ENCODE results near the gene ASIC4. TPM values are rescaled to one million over a fixed set of nuclear protein-coding genes. Genes with fewer than 3 reads are reported as not detected.

ASIC4 gene
- total RNA-seq, result under 0.01 TPM in 1 of 2 replicates, not detected in the other

DNA sequence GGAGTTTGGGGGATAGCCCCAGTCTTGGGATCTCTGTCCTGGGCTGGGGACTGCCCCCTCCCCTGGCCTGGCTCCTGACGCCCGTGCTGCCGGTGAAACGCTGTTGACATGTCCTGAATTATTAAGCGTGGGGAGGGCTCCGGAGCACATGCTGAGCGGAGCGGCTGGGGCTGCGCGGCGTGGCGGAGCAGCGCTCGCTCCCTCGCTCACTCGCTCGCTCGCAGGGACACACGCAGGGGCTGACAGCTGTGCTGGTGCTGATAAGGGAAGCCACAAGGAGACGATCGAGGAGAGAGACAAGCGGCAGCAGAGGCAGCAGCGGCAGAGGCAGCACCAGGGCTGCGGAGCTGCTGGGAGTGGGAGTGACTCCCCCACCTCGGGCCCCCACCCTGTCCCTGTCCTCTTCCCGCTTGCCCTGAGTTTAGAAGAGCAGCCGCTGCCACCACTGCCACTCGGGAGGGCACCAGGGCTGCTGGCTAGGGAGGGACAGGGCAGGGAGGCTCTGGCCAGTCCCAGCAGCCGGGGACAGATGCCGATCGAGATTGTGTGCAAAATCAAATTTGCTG lies at the start of gene ASIC4:
Gene ASIC4 (plus strand): TSS at position 287 of the 566 bp plus-strand sequence. CDS start 243 bp downstream, at position 530.

DNA sequence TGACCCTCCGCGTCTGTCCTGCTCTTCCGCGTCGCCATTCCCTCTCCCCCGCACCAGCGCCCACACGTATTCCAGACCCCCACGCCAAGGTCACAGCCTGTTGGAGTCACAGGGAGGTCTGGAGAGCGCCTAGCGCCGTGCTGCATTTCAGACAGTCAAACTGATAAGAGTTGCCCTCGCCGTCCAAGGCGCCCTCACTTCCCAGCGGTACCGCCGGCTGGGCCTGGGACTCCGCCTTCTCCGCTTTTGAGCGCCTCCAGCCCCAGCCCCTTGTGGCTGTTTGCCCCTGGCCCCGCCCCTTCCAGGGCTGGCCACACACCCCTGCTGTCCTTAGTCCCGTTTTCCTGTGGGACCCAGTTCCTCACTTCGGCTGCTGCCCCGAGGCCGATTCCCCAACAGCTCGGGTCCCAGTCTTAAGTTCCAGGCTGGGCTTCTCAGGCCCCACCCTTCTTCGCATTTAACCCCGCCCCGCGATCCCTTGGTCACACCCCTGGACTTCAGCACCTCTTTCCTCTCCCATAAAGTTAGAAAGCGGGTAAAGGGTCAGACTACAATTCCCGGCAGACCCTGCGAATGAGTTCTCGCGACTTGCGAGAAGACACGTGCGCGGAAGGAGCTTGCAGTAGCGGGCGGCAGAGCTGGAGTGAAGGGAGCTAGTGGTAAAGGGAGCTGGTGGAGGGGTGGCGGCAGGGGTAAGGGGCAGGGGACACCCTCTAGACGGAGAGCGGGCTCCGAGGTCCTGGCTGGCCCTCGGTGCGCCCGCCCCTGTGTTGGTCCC lies 15.8 kb upstream of the ASIC4 start, which contains the start of gene GMPPA:
Gene GMPPA (plus strand): TSS at position 612 of the 778 bp plus-strand sequence. CDS start 1,085 bp downstream, outside the sequence.

DNA sequence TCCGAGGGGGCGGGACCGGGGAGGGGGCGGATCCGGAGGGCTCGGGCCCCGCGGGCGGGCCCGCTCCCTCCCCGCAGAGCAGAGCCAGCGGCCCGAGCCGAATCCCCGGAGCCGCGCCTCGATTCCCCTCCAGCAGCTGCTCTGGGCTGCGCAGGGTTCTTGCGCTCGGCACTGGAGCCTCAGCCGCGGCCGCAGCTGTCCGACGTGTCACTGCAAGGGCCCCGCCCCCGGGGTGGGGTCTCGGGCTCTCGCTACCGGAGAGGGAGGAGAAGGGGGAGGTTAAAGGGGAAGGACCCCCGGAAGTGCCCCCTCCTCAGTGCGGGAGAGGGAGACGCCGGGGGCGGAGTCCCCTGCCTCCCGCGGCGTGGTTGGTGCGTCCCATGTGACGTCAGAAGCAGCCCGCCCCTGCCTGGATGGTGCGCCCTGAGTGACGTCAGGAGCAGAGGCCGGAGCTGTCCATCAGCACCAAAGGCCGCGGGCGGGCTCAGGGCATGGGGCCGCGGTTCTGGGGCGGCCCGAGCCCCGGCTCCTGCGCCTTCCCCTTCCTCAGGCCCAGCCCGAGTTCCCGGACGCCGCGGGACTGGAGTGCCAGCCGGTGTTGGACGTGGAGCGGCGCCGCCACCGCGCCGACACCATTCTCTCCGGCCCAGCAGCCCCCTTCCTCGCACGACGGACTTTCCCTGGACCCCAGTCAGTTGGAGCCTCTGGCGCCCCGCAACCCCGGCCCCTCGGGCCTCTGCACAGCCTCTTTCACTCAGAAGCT lies 29.5 kb downstream of the ASIC4 start, which contains the start of the genes CHPF and TMEM198:
Gene CHPF (minus strand): TSS at position 214 of the 763 bp plus-strand sequence. CDS start 271 bp downstream, outside the sequence.
Gene TMEM198 (plus strand): TSS at position 433 of the 763 bp plus-strand sequence. CDS start 700 bp downstream, outside the sequence.

DNA sequence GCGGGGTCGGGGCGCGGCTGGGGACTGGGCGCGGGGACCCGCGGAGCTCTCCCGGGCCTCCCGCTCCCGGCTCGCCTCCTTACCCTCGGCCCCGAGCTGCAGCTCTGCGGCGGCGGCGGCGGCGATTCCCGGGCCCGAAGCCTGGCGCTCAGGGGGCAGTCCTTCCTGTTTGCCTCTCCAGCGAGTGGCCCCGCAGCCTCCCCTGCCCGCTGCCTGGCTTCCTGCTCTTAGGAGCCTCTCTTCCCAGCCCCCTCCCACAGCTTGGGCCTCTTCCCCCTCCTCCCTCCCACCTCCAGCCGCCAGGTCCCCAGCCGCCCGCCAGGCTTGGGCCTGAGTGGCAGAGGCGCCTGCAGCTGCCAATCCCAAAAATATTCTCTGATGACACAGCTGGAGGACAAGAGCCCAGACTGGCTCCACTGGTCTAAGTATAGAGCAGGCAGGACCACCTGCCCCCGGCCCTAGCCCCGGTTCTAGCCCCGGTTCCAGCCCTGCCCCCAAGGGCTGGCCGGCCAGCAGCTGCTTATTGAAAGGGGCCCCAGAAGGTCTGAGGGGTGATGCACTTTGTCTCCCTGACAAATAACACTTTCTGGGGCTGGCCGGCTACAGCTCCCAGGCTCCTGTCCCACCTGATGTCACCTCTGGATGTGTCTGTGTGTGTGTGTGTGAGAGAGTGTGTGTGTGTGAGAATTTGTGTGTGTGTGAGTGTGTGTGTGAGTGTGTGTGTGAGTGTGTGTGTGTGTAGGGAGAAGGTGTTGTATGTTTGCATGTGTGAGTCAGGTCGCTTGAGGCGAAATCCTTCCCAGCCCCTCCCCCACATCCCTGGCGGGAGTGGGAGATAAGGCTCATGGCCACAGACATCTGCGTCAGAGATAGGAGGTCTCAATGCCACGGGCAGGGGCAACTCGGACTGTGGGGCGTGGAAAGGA lies 57.3 kb downstream of the ASIC4 start, which contains the start of gene OBSL1:
Gene OBSL1 (minus strand): TSS at position 229 of the 926 bp plus-strand sequence. CDS start 307 bp downstream, outside the sequence.

GRCh38 chr2:219572237-219573001 lies 58.1 kb downstream of the ASIC4 start, which contains the start of gene INHA:
TSS of gene INHA (plus strand) at chr2:219572310. CDS start at chr2:219572375, 65 bp downstream.

Small RNA genes lying within 50 kb of the gene (small RNA-seq; reads per million reads assigned to genes)
- not detected for gene MIR3132

Other genes starting within 250 kb of the ASIC4 start
- 36.3 and 50.0 TPM in 2 replicates for gene DNAJB2, start 235.1 kb upstream of the ASIC4 start, total RNA-seq
- gene PTPRN, start 205.1 kb upstream of the ASIC4 start, total RNA-seq, result 0.13 and 0.43 TPM in 2 replicates
- gene RESP18, start 181.7 kb upstream of the ASIC4 start, total RNA-seq, result not detected in 2 replicates
- 43.6 and 52.8 TPM in 2 replicates for gene DNPEP, start 126.6 kb upstream of the ASIC4 start, total RNA-seq
- gene DES, start 96.1 kb upstream of the ASIC4 start, total RNA-seq, result 0.76 and 1.6 TPM in 2 replicates
- gene SPEG, start 79.6 kb upstream of the ASIC4 start, total RNA-seq, result 18.6 and 28.7 TPM in 2 replicates
- gene GMPPA, start 15.6 kb upstream of the ASIC4 start, total RNA-seq, result 44.3 and 46.0 TPM in 2 replicates
- gene CHPF, start 29.3 kb downstream of the ASIC4 start, total RNA-seq, result 102 and 129 TPM in 2 replicates
- 1.1 and 1.3 TPM in 2 replicates for gene TMEM198, start 29.5 kb downstream of the ASIC4 start, total RNA-seq
- gene OBSL1, start 57.1 kb downstream of the ASIC4 start, total RNA-seq, result 57.1 and 60.0 TPM in 2 replicates
- gene INHA, start 57.8 kb downstream of the ASIC4 start, total RNA-seq, result 0.11 and 0.26 TPM in 2 replicates
- 12.1 and 12.3 TPM in 2 replicates for gene STK11IP, start 83.4 kb downstream of the ASIC4 start, total RNA-seq
- 3.6 and 3.8 TPM in 2 replicates for gene SLC4A3, start 113.1 kb downstream of the ASIC4 start, total RNA-seq

All from articular chondrocyte of knee joint (primary cell).